ENCODE results near the gene EIF4B.

EIF4B gene

DNA sequence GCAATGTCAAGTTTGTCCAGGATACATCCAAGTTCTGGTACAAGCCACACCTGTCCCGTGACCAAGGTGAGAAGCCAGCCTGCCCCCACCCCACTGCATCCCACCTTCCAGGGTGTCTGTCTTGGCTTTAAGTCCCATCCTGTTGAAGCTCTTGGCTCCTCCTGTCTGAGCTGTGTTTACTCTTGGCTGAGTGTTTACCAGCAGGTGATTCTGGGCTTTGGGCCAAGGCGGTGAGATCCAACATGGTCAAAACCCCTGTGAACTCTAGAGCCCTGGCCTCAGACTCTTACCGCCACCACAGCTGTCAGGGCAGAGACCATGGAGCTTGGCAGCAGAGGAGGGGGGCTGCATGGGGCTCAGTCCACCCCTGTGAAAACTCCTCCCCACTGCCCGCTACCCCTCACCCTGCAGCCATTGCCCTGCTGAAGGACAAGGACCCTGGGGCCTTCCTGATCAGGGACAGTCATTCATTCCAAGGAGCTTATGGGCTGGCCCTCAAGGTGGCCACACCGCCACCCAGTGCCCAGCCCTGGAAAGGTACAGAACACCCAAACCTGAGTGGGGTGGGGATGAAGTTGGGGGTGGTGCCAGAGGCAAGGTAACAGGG, 55.3 kb downstream of the EIF4B start:
- H3K4me3 ChIP-seq (ENCODE audit: control insufficient read depth, low read depth, low read length), result no peak overlapping the region
- no peak for DNase-seq (ENCODE audit: low read depth)
- TF ChIP-seq, protein P1, sequence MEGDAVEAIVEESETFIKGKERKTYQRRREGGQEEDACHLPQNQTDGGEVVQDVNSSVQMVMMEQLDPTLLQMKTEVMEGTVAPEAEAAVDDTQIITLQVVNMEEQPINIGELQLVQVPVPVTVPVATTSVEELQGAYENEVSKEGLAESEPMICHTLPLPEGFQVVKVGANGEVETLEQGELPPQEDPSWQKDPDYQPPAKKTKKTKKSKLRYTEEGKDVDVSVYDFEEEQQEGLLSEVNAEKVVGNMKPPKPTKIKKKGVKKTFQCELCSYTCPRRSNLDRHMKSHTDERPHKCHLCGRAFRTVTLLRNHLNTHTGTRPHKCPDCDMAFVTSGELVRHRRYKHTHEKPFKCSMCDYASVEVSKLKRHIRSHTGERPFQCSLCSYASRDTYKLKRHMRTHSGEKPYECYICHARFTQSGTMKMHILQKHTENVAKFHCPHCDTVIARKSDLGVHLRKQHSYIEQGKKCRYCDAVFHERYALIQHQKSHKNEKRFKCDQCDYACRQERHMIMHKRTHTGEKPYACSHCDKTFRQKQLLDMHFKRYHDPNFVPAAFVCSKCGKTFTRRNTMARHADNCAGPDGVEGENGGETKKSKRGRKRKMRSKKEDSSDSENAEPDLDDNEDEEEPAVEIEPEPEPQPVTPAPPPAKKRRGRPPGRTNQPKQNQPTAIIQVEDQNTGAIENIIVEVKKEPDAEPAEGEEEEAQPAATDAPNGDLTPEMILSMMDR (IDR thresholded peaks at IDR 0.05; ENCODE audit: control insufficient read depth, insufficient read depth, low read depth, low read length, missing control alignments), result peak; percentile 29

DNA sequence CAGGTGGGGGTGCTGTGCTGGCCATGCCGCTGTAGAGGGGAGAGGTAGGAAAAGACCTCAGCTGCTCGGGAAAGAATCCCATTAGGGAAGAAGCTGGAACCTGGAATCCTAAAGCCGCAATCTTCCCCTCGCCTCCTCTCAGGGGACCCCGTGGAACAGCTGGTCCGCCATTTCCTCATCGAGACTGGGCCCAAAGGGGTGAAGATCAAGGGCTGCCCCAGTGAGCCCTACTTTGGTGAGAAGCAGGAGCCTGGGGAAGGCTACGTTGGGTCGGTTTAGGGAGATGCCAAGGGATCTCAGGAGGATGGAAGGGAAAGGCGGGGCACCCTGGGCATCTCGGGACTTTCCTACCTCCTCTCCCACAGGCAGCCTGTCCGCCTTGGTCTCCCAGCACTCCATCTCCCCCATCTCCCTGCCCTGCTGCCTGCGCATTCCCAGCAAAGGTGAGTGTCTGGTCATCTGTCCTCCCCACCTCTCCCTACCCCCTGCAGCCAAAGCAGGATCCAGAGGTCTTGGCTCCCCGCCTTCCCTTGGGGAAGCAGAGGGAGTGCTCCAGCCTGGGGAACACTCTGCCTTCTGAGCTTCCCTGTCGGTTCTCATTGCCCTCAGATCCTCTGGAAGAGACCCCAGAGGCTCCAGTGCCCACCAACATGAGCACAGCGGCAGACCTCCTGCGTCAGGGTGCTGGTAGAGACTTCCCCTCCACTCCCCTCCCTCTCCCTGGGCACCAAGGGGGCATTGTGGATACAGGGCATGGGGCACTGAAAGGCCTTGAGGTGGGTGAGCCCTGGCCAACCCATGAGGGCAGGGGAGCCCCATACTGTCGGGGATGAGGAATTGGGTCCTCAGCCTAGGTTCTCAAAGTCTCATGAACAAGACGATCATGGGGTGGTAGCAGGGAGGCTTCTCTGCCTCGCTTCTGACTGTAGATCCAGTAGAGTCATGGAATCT, 56.0 kb downstream of the EIF4B start:
- no peak overlapping the region for H3K4me3 ChIP-seq (ENCODE audit: control insufficient read depth, low read depth, low read length)
- no peak for DNase-seq (ENCODE audit: low read depth)
- TF ChIP-seq, protein P1 (IDR thresholded peaks at IDR 0.05; ENCODE audit: control insufficient read depth, insufficient read depth, low read depth, low read length, missing control alignments), result no peak

DNA sequence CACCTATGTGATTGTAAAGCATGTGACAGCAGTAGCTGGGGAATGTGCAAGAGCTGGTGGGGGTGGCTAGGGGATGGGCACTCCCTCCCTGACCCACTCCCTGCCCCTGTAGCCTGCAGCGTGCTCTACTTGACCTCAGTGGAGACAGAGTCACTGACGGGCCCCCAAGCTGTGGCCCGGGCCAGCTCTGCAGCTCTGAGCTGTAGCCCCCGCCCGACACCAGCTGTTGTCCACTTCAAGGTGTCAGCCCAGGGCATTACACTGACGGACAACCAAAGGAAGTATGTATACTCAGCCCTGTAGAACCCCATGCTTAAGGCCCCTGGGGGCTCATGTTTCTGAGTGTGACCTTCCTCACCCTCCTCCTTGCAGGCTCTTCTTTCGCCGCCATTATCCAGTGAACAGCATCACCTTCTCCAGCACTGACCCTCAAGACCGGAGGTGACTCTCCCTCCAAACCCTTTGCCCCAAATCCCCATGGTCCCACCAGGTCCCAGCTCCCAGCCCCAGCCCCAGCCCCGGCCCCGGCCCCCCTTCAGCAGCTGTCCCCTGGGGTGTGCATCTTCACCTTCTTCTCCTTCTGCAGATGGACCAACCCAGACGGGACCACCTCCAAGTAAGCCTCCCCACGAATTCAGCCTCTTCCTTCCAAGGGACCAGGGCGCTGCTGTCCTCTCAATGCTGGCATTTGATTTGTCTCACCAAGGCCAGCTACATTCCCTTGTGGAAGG, 56.9 kb downstream of the EIF4B start:
- DNase-seq (ENCODE audit: low read depth), result no peak
- TF ChIP-seq, protein P1 (IDR thresholded peaks at IDR 0.05; ENCODE audit: control insufficient read depth, insufficient read depth, low read depth, low read length, missing control alignments), result no peak
- no peak overlapping the region for H3K4me3 ChIP-seq (ENCODE audit: control insufficient read depth, low read depth, low read length)

DNA sequence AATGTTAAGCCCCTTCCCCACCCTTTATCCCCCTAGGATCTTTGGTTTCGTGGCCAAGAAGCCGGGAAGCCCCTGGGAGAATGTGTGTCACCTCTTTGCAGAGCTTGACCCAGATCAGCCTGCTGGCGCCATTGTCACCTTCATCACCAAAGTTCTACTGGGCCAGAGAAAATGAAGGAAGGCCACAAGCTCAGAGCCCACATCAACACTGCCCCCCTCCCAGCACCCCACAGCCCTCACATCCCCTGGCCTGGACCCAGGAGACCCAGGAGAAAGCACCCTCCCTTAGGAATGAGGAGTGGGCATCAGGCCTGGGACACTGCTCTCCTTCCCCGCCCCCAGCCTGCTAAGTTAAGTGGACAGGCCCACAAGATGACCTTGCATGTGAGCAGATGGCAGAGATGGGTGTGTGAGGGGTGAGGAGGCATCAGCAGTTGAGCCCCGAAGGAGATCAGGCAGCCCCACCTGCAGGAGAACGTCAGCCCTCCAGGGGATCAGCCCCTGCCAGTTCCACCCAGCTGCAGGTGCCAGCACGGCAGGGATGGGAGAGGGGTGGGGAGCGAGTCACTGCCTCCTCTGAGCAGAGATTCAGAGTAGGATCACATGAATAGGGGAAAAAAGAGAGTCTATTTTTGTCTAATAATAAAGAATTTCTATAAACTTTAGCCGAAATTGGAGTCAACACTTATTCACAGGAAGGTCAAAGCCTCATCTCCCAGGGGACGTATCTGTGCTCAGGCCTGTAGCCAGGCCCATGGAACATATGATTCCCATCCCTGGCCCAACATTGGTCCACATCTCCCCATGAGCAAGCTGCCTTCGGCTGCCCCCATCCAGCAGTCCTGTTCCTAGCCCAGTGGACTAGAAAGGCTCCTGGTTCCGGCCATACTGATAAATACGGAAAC, 57.7 kb downstream of the EIF4B start:
- DNase-seq (ENCODE audit: low read depth), result peak; percentile 67
- TF ChIP-seq, protein P1 (IDR thresholded peaks at IDR 0.05; ENCODE audit: control insufficient read depth, insufficient read depth, low read depth, low read length, missing control alignments), result no peak
- H3K4me3 ChIP-seq (ENCODE audit: control insufficient read depth, low read depth, low read length), result no peak overlapping the region

DNA sequence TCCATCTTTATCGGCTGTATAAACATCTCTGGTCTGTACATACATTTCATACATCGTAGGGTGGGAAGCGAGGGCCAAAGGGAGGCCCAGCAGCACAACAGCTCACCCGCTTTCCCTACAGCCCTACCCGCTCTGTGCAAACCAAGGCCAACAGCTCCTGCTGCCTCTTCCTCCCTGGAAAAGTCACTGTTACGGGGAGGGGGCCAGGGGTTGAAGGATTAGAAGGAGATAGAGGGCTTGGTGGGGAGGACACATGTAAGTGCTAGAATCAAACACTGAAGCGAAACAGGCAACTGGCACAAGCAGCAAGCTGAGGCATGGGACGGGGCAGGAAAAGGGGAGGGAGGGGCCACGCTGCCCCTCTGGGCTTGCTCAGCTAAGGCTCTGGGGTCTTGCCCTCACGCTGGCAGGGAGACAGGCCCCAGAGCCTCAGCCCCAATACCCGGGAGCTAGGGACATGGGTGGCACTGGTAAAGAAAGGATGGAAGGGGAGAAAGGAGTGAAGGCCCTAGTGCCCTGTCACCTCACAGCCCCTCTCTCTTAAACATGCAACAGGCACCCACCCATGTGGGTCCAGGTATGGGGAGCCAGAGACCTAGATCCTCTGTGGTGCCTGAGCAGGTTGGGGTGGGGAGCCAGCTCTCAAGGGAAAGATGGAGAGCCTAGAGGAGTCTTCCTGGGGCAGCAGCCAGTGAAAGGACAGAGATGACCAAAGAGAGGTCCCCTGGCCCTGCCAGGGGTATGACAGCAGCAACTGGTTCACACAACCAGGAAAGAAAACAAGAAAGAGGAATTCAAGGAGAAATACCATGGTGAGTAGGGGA, 58.6 kb downstream of the EIF4B start:
- DNase-seq (ENCODE audit: low read depth), result no peak
- no peak overlapping the region for H3K4me3 ChIP-seq (ENCODE audit: control insufficient read depth, low read depth, low read length)
- TF ChIP-seq, protein P1 (IDR thresholded peaks at IDR 0.05; ENCODE audit: control insufficient read depth, insufficient read depth, low read depth, low read length, missing control alignments), result no peak

All from AG09309 (cell line).